Caki2 (cell line): ENCODE results near the gene AGBL3. TPM values are rescaled to one million over a fixed set of nuclear protein-coding genes. Genes with fewer than 3 reads are reported as not detected.
A peak's percentile ranks its signal among the peaks of the same experiment; 100 is the strongest.

Source experiments
- DNase-seq: peaks from one replicate; pipeline ENCODE4 v3.0.0-alpha.2; 2015; ENCODE audit warnings: low read depth
- in situ Hi-C: cut with HindIII; loops from 2 replicates; pipeline ENCODE4 v1.10.0; 2016; ENCODE audit warnings: low sequenced_read_pairs, low pct_unique_long_range_greater_than_20kb, mixed read lengths
- total RNA-seq: library from RNA; depleted of rRNA; stranded (reverse); fragments of >200 nt; shearing (Covaris generic); gene quantifications from 2 replicates; pipeline ENCODE4 v1.2.3, GENCODE V29; 2014; ENCODE audit warnings: low replicate concordance

Gene AGBL3
- total RNA-seq, 1 experiment from 2014 or later = 0.81 TPM

DNA sequence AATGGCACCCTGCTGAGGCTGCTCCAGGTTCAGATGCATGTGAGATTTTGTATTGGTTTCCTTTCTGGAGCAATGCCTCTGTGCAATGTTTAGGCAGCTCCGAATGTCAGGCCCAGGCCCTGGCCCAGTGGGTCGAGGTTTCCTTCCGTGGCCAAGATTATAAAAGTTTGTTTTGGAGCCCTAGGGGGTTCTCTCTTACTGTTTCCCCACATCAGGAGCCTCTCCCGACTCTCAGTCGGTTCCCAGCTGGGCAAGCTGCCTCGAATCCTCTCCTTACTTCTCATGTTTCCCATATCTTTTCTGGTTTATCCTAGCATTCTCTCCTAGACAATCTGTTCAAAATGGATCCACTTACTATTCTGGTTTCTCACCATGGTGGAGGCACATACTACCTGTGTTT lies 172.6 kb downstream of the AGBL3 start:
- DNase-seq = no peak
- in situ Hi-C loops = no loop called here

GRCh38 chr7:135159359-135160085 lies 173.2 kb downstream of the AGBL3 start:
- in situ Hi-C loops = no loop called here
- DNase-seq = no peak

DNA sequence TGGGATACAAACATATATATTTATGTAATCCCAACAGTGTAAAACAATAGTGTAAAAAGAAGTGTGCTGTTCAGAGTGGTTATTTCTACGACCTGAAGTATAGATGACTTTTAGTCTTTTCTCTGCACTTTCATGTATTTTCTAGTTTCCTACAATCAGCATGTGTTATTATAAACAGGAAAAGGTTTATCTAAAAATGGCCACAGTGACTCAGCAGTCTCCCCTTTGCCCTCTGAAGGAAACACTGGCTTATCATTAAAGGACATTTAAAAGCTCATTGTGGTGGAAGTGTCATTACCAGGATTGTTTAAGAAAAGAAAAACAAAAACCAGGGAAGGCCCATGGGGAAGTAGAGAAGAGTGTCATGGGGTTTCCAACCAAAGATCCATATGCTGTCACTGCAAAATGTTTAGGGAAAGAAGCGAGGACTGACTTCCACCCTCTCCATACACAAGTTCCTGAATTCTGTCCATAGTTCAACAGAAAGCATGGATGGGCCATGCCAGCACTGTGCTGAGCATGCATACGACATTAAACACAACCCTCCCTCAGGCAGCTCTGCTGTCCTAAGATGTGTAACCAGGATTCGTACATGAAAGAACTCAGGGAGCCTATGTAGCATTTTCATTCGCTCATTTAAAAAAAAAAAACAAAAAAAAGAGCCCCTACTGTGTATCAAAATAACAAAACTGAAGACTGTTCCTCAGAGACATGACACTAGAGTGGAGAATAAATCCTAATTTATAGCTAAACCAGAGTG lies 174.0 kb downstream of the AGBL3 start:
- in situ Hi-C loops = no loop called here
- peak; percentile 60 for DNase-seq

- no peak for DNase-seq
- in situ Hi-C loops = no loop called here
Measured at GRCh38 chr7:135160858-135161653, 174.7 kb downstream of the AGBL3 start.

GRCh38 chr7:135161669-135162068 lies 175.4 kb downstream of the AGBL3 start:
- in situ Hi-C loops = no loop called here
- DNase-seq = no peak

DNA sequence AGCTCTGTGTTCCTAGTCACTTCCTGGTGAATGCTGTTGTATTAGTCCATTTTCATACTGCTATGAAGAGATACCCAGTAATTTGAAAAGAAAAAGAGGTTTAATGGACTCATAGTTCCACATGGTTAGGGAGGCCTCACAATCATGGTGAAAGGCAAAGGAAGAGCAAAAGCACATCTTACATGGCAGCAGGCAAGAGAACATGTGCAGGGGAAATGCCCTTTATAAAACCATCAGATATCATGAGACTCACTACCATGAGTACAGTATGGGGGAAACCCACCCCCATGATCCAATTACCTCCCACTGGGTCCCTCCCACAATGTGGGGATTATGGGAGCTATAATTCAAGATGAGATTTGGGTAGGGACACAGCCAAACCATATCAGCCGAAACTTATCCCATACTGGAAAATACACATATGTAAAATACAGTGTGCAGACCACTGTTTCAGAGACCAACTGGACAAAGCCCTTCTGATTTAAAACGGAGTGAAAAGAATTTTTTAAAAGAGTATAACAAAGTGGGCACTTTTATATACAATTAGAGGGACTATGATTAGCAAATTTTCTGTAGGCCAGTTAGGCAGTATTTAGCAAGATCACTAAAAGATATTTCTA lies 176.2 kb downstream of the AGBL3 start:
- in situ Hi-C loops = no loop called here
- DNase-seq = no peak

DNA sequence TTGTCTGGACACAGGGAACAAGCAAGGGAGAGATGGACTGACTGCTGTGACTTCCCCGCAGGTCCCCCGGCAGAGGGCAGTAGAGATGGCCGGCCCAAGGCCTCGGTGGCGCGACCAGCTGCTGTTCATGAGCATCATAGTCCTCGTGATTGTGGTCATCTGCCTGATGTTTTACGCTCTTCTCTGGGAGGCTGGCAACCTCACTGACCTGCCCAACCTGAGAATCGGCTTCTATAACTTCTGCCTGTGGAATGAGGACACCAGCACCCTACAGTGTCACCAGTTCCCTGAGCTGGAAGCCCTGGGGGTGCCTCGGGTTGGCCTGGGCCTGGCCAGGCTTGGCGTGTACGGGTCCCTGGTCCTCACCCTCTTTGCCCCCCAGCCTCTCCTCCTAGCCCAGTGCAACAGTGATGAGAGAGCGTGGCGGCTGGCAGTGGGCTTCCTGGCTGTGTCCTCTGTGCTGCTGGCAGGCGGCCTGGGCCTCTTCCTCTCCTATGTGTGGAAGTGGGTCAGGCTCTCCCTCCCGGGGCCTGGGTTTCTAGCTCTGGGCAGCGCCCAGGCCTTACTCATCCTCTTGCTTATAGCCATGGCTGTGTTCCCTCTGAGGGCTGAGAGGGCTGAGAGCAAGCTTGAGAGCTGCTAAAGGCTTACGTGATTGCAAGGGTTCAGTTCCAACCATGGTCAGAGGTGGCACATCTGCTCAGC lies 178.2 kb downstream of the AGBL3 start:
- in situ Hi-C loops = no loop called here
- DNase-seq = no peak

DNA sequence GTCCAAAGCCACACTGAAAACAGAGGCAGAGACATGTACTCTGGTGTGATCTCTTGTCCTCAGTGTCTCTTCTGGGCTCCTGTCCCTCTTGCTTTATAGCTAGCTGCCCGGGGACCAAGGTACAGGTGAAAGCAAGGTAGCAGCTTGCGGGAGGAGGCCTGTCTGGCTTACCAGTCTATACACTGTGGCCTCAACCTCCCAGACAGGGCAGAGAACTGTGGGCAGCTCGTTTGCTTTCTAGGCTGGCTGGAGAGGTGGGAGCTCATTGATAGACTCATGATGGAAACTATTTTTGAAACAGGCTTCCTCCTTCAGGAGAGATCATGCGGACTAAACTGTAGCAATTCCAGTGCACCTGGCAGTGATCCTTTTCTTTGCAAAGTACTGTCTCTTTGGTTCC lies 179.6 kb downstream of the AGBL3 start:
- no peak for DNase-seq
- in situ Hi-C loops = no loop called here

DNA sequence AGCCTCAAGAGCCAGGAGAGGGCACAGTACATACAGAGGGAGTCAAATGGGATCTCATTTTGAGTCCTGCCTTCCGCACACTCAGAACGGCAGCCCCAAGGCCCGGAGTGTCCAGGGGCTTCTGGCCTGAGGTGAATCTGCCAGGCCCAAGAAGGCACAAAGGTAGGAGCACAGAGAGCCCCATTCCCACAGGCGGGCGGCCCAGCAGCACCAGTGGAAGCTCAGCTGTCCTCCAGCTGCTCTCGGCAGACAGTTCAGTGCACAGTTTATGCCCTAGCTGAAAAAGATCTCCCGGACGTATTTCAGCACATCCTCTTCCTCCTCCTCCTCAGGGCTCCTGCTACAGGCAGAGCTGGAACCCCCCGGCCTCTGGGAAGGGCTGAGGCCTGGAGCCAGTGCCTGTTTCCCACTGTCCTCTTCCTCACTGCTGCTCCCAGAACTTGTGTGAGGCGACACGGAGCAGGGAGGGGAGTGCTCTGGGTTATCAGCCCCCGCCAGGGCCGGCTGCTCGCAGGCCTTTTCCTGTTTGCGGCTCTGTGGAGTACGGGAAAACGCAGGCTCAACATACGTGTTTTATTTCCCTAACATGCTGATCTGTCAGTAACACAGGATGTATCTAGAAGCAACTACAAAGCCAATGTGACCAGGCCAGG lies 180.2 kb downstream of the AGBL3 start:
- in situ Hi-C loops = no loop called here
- no peak for DNase-seq

DNA sequence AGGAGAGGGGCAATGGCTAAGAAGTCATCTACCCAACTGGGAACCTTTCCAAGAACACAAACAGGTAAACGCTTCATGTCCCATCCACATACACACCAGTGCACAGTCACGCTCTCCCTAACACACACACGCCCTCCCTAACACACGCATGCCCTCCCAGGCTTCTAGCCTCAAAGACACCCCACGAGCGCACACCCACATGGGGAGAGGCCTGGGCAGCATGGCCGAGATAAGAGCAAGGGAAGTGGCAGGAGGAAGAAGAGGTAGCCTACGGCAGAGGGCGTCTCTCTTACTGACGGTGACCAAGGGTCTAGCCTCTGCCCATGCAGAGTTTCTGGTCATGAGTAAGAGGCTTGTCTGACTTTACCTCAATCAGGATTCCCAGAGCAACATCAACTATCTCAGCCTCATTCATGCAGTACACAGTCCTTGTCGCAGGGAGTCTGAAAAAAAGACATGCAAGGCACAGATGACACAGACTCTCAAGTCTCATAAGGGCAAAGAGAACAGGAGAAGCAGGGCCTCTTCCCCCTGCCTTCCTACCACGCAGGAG lies 181.1 kb downstream of the AGBL3 start:
- in situ Hi-C loops = no loop called here
- no peak for DNase-seq

- no peak for DNase-seq
- in situ Hi-C loops = no loop called here
Measured at GRCh38 chr7:135168001-135168400, 181.7 kb downstream of the AGBL3 start.

DNA sequence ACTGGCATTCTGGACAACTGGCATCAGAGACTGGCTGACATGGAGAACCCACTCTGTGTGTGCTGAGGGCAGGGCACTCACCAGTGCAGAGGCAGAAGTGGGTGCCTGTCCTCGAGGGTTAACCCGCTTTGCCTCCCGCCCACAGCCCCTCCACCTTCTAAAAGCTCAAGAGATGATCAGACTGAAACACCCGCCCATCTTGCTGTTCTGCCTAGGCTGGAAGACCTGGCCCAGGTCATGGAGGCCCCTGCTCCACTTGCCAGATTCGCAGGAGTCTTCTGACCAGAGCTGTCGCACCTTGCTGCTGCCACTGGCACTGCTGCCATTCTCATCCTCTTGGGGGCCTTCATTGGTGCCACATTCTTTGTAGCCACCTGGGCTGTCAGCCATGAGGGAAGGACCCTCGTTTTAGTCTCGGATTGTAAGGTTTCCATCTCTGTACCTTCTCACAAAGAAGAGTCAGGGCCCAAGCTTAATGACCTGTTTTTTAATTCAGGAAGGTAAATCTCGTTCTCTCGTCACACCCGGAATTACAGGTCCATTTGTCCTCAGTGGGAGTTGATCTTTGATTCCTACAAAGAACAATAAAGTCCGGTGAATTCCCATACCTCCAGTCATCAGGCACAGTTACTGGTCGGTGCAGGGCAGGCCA lies 182.3 kb downstream of the AGBL3 start:
- DNase-seq = no peak
- in situ Hi-C loops = no loop called here

DNA sequence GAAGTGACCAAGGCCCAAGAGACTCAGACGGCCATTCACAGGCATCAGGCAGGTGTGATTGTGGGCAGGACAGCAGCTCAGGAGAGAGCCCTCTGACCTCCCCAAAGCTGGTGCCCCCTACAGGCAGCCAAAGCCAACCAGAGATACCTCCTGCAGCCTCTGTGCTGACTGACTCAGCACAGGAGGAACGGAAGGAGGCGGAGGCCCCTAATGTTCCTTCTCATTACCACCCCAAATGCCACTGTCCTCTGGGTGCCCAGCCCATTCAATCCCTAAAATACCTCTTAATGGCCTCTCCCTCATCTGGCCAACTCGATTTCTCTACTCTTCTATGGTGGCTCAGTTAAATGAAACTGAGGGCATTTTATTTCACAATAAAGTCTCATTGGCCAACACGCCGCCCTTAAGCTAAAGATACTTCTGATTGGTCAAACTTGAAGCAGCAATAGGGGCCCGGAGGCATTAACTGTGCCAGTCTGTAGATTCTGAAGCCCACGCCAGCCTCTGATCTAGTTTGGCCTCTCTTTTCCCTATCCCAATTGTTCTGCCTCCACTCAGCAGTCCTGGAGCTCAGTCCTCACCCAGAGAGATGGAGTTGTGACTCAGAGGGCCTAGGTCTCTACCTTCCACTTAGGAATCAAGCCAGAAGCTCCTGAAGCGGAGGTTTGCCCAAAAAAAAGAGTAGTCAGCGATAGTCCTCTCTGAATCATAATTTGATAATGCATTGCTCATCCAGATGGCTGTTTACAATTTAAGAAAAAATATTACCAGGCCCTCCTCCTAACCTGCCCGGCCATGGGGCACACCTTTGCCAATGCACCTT lies 183.0 kb downstream of the AGBL3 start:
- in situ Hi-C loops = no loop called here
- DNase-seq = peak; percentile 59

DNA sequence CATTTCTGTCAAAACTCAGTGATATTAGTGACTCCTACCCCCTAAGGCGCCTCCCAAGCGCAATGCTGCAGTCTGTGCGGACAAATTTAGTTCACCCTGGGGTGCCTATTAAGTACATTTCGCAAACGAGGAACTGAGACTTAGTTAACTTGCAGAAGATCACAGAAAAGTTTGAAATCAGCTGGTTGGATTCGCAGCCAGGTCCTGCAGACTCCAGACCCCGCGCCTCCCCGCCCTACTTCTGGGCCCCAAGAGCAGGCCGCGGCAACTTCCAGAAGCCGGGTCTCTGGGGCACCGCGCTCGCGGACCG lies 183.6 kb downstream of the AGBL3 start:
- in situ Hi-C loops = no loop called here

GRCh38 chr7:135170274-135170997 lies 184.1 kb downstream of the AGBL3 start, which contains the start of gene CYREN:
TSS of gene CYREN (minus strand) at chr7:135170707. CDS start at chr7:135168922, 1,785 bp downstream.
- peak; percentile 97 for DNase-seq
- in situ Hi-C loops = no loop called here

More for the DNA sequence above, 183.6 kb downstream of the AGBL3 start:
- DNase-seq = no peak
